GM18526 (cell line): ENCODE results near the gene GRIN3A.

Source experiments
- POLR2A ChIP-seq: IDR thresholded peaks from 3 replicates; pipeline ENCODE4 v1.6.1; 2011; ENCODE audit not compliant: insufficient read length; ENCODE audit errors: extremely low read depth

Gene GRIN3A

DNA sequence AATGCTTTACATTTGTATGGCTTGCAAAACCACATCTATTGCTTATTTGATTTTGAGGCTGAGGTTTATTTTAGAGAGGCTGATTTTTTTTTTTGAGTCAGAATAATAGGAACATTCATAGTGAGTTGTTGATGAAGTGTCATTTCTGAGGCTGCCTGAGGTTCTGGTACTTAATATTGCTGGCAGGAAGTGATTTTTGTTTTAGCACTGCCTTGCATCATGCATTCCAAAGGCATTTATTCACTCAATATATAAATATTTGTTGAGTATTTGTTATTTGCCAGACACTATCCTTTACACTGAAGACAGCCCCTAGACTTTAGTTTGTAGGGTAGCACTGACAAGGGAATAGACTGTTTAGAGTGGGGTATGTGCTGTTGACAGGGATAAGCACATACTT lies 202.1 kb downstream of the GRIN3A start:
- no peak for TF ChIP-seq POLR2A

DNA sequence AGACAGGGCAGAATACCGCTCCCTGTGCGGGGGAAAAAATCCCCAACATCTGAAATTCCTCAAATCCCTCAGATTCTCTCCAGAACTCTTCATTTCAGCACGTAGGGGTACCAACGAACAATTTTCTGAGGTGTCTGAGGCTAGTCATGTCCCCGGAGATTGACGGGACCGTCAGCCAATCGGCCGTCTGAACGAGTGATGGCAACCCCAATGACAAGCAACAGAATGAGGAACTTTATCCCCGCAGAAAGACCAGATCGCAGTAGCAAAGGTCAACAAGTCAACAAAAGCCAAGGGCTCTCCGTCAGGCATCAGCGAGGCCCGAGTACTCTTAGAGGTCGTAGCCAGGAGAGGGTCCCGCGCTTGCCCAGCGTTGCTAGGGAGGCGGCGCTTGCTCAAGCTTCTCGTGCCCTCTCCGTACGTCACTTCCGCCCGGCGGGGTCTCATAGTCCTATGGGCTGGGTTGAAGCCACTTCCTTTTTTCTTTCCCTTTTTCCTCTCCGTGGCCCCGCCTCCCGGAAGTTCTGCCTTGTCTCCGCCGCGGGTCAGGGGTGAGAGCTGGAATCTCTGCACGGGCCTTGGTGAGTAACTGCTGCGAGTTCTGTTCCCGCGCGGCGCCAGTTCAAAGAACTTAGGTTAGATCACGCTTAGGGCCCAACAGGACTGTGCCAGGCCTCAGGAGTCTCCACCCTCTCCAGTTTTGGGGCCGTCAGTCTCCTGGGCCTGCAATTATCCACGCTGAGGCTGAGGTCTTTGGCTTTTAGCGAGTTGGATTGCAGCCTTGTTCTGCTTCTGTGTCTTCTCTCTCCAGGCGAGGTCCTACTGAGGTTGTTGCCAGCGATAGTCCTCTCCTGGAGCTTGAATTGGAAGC lies 204.9 kb downstream of the GRIN3A start, which contains the start of gene RNF20:
Gene RNF20 (plus strand): TSS at position 520 of the 871 bp plus-strand sequence. CDS start 1,571 bp downstream, outside the sequence.
- peak; percentile 65 for TF ChIP-seq POLR2A

GRCh38 chr9:101530076-101530711 lies 208.3 kb downstream of the GRIN3A start:
- no peak for TF ChIP-seq POLR2A

DNA sequence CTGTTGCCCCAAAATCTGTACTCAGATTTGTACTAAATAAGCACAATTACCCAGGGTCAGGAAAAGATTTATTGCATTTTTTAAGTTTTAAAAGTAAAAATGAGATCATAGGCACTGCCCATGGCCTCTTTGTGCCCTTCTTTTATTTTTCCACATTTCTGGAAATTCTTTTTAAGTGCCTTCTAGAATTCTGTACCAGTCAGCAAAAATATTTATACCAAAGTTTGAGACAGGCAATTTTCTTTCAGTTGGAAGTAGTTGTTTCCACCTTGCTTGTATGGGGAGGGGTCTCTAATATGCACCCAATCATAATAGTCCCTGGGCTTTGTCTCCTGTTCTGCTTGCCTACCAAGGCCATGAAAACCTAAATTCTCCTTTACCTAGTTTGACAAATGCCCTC lies 210.4 kb downstream of the GRIN3A start:
- TF ChIP-seq POLR2A, result no peak

DNA sequence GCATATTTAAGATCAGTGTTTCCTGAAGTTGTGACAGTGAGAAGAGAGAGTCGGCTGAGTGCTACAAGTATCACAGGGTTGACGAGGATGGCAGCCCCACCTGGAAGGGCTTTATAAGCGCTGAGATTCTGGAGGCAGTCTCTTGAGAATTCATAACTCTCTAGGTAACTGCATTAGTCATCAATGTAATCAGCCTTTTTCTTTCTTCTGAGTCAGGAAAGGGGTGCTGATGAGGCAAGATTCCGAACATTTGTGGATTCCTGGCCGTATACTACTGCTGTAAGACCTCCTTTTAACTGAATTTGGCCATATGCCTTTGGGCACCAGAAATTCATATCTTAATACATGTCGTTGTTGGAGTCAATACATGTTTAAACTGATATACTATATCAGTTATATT lies 211.4 kb downstream of the GRIN3A start:
- no peak for TF ChIP-seq POLR2A

DNA sequence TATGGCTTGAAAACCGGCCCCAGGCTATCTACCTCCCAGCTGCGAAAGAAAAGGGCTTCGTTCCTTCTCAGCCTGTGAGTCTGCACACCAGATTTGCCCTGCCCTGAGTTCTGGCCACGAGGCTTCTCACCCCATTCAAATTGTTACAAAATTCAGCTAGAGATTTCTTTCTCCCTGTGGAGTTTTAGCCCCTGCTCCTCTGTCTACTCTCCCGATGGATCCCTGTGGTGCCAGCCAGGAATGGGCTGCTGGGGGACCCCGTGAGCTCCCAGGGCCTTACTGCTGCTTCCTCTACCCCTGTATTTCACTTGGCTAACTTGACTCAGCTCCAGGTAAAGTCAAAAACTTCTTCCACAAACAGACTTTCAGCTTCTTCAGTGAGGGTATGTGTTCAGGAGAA lies 214.1 kb downstream of the GRIN3A start:
- TF ChIP-seq POLR2A, result no peak
